Skeletal muscle tissue (tissue), 4 donors: ENCODE data around the gene CCNYL1. TPM values are rescaled to one million over a fixed set of nuclear protein-coding genes. Genes with fewer than 3 reads are reported as not detected.
"Not testable (repeated sequence)": the region's sequence is repeated elsewhere in the genome, so short reads cannot be mapped to it uniquely, and the experiment has no call there.

Source experiments
- H3K27ac ChIP-seq: one replicate; pipeline ENCODE4 v1.7.0; 2013; ENCODE audit warnings: mild to moderate bottlenecking, low read depth, low read length, inconsistent platforms
- H3K27me3 ChIP-seq, 3 donors: one replicate each; pipeline ENCODE4 v1.7.0; 2013; ENCODE audit warnings: low read length in 3 of 3; ENCODE audit not compliant: control insufficient read depth in 3 of 3, insufficient read depth in 3 of 3
- H3K36me3 ChIP-seq, 3 donors: one replicate each; pipeline ENCODE4 v1.7.0; 2013; ENCODE audit warnings: low read length in 3 of 3; ENCODE audit not compliant: control insufficient read depth in 3 of 3, insufficient read depth in 3 of 3
- H3K4me1 ChIP-seq, 3 donors: one replicate each; pipeline ENCODE4 v1.7.0; 2013; ENCODE audit warnings: low read length in 3 of 3, mild to moderate bottlenecking in 3 of 3; ENCODE audit not compliant: control insufficient read depth in 3 of 3, insufficient read depth in 3 of 3
- H3K4me3 ChIP-seq, 3 donors: one replicate each; pipeline ENCODE4 v1.7.0; 2013; ENCODE audit warnings: low read length in 3 of 3
- H3K9ac ChIP-seq, 3 donors: one replicate each; pipeline ENCODE4 v1.7.0; 2013; ENCODE audit warnings: low read length in 3 of 3, mild to moderate bottlenecking in 3 of 3, moderate library complexity in 2 of 3, low read depth in 1 of 3
- H3K9me3 ChIP-seq, 3 donors: one replicate each; pipeline ENCODE4 v1.7.0; 2013; ENCODE audit warnings: low read length in 3 of 3; ENCODE audit not compliant: control insufficient read depth in 3 of 3
- total RNA-seq: library from RNA; depleted of rRNA; stranded (reverse); fragments of >200 nt; gene quantifications from one replicate; pipeline ENCODE4 v1.2.3, GENCODE V29; 2014
- donor health status: Osteomylitis.

Gene CCNYL1
- total RNA-seq, 1 donor from 2014 or later, result 6.3 TPM

- Histone ChIP-seq H3K4me3 (no peak overlapping the region), H3K9me3 (no peaks in the 10 kb centered on the region), H3K36me3 (peaks cover 8 to 10% (median 9%) of the 10 kb centered on the region in 3 donors), H3K27me3 (no peaks in the 10 kb centered on the region), H3K9ac (no peak overlapping the region), H3K4me1 (no peaks in the 10 kb centered on the region), H3K27ac (no peak overlapping the region)
Measured at GRCh38 chr2:207748993-207749392, 37.6 kb downstream of the CCNYL1 start.

GRCh38 chr2:207749873-207750272 lies 38.4 kb downstream of the CCNYL1 start:
- Histone ChIP-seq H3K4me1 (no peaks in the 10 kb centered on the region), H3K9me3 (no peaks in the 10 kb centered on the region), H3K4me3 (no peak overlapping the region), H3K9ac (no peak overlapping the region), H3K27me3 (no peaks in the 10 kb centered on the region), H3K27ac (no peak overlapping the region), H3K36me3 (peaks cover 8 to 14% (median 11%) of the 10 kb centered on the region in 3 donors)

GRCh38 chr2:207750345-207750744 lies 38.9 kb downstream of the CCNYL1 start:
- Histone ChIP-seq H3K9me3 (no peaks in the 10 kb centered on the region), H3K4me1 (no peaks in the 10 kb centered on the region), H3K9ac (peak overlapping the region in 1 of 3 donors; percentile 20), H3K36me3 (peaks cover 4 to 14% (median 11%) of the 10 kb centered on the region in 3 donors), H3K27ac (no peak overlapping the region), H3K4me3 (no peak overlapping the region), H3K27me3 (no peaks in the 10 kb centered on the region)

- Histone ChIP-seq H3K4me3 (no peak overlapping the region), H3K27ac (no peak overlapping the region), H3K27me3 (no peaks in the 10 kb centered on the region), H3K36me3 (peaks cover 4 to 14% (median 11%) of the 10 kb centered on the region in 3 donors), H3K9me3 (no peaks in the 10 kb centered on the region), H3K9ac (no peak overlapping the region), H3K4me1 (no peaks in the 10 kb centered on the region)
Measured at GRCh38 chr2:207750876-207751275, 39.4 kb downstream of the CCNYL1 start.

GRCh38 chr2:207753688-207754087 lies 42.2 kb downstream of the CCNYL1 start:
- not testable (repeated sequence) for H3K9ac ChIP-seq, H3K27ac ChIP-seq, H3K9me3 ChIP-seq, H3K4me3 ChIP-seq, H3K27me3 ChIP-seq, H3K4me1 ChIP-seq
- H3K36me3 ChIP-seq, result peaks cover 4 to 11% (median 9%) of the 10 kb centered on the region in 3 donors

GRCh38 chr2:207754498-207755383 lies 43.3 kb downstream of the CCNYL1 start:
- Histone ChIP-seq H3K27ac (no peak overlapping the region), H3K4me1 (no peaks in the 10 kb centered on the region), H3K27me3 (no peaks in the 10 kb centered on the region), H3K9me3 (no peaks in the 10 kb centered on the region), H3K36me3 (peaks cover 4 to 11% (median 9%) of the 10 kb centered on the region in 3 donors), H3K9ac (no peak overlapping the region), H3K4me3 (no peak overlapping the region)

- no peaks in the 10 kb centered on the region for H3K4me1 ChIP-seq
- H3K36me3 ChIP-seq, result peaks cover 0 to 11% (median 3%) of the 10 kb centered on the region in 3 donors
Measured at GRCh38 chr2:207758025-207758424, 46.6 kb downstream of the CCNYL1 start.

GRCh38 chr2:207759890-207760289 lies 48.5 kb downstream of the CCNYL1 start:
- no peaks in the 10 kb centered on the region for H3K9me3 ChIP-seq
- H3K4me3 ChIP-seq, result no peak overlapping the region
- no peaks in the 10 kb centered on the region for H3K27me3 ChIP-seq
- no peak overlapping the region for H3K9ac ChIP-seq
- no peak overlapping the region for H3K27ac ChIP-seq
- peaks cover 0 to 7% (median 2%) of the 10 kb centered on the region in 3 donors for H3K36me3 ChIP-seq
- peaks cover 2 to 11% (median 9%) of the 10 kb centered on the region in 3 donors for H3K4me1 ChIP-seq

More at GRCh38 chr2:207758025-207758424, 46.6 kb downstream of the CCNYL1 start:
- no peak overlapping the region for H3K9ac ChIP-seq
- no peaks in the 10 kb centered on the region for H3K9me3 ChIP-seq
- H3K27me3 ChIP-seq, result no peaks in the 10 kb centered on the region
- H3K4me3 ChIP-seq, result no peak overlapping the region
- no peak overlapping the region for H3K27ac ChIP-seq

GRCh38 chr2:207760453-207760852 lies 49.0 kb downstream of the CCNYL1 start:
- Histone ChIP-seq H3K4me3 (no peak overlapping the region), H3K4me1 (peaks cover 5 to 16% (median 9%) of the 10 kb centered on the region in 3 donors), H3K27ac (no peak overlapping the region), H3K36me3 (peaks cover 0 to 7% (median 2%) of the 10 kb centered on the region in 3 donors), H3K27me3 (no peaks in the 10 kb centered on the region), H3K9ac (no peak overlapping the region), H3K9me3 (no peaks in the 10 kb centered on the region)

- not testable (repeated sequence) for H3K27me3 ChIP-seq, H3K4me3 ChIP-seq, H3K27ac ChIP-seq, H3K36me3 ChIP-seq, H3K9ac ChIP-seq, H3K9me3 ChIP-seq
- peaks cover 5 to 21% (median 11%) of the 10 kb centered on the region in 3 donors for H3K4me1 ChIP-seq
Measured at GRCh38 chr2:207761426-207761825, 50.0 kb downstream of the CCNYL1 start.
